Immature natural killer cell (primary cell): ENCODE data around the gene TAP2. TPM values are rescaled to one million over a fixed set of nuclear protein-coding genes. Genes with fewer than 3 reads are reported as not detected.

Experiments used
- DNase-seq, 3 donors: peaks; one replicate each; pipeline ENCODE4 v3.0.0; 2022; ENCODE audit warnings: mixed read lengths in 1 of 3
- H3K27ac Mint-ChIP-seq, 6 donors: one replicate each; pipeline ENCODE4 v1.8.0; 2020; ENCODE audit warnings: mixed read lengths in 6 of 6, mild to moderate bottlenecking in 5 of 6, inconsistent platforms in 4 of 6, moderate library complexity in 3 of 6
- H3K27me3 Mint-ChIP-seq, 3 donors: one replicate each; pipeline ENCODE4 v1.8.0; 2020 to 2021; ENCODE audit warnings: low read depth in 3 of 3, mild to moderate bottlenecking in 3 of 3, mixed read lengths in 3 of 3, moderate library complexity in 3 of 3, inconsistent platforms in 1 of 3
- H3K36me3 Mint-ChIP-seq, 3 donors: one replicate each; pipeline ENCODE4 v1.8.0; 2020; ENCODE audit warnings: mixed read lengths in 3 of 3, inconsistent platforms in 2 of 3, mild to moderate bottlenecking in 2 of 3
- H3K4me1 Mint-ChIP-seq, 2 donors: one replicate each; pipeline ENCODE4 v1.8.0; 2020; ENCODE audit warnings: inconsistent platforms in 2 of 2, mild to moderate bottlenecking in 2 of 2, mixed read lengths in 2 of 2, moderate library complexity in 1 of 2
- H3K4me3 Mint-ChIP-seq, 5 donors: one replicate each; pipeline ENCODE4 v1.8.0; 2020; ENCODE audit warnings: mild to moderate bottlenecking in 5 of 5, mixed read lengths in 5 of 5, inconsistent platforms in 3 of 5, moderate library complexity in 3 of 5
- H3K9me3 Mint-ChIP-seq, 6 donors: one replicate each; pipeline ENCODE4 v1.8.0; 2020; ENCODE audit warnings: mild to moderate bottlenecking in 6 of 6, mixed read lengths in 6 of 6, inconsistent platforms in 4 of 6, moderate library complexity in 3 of 6
- polyA plus RNA-seq, 3 donors: library from polyadenylated mRNA; unstranded; fragments of 300-500 nt; fragmentation: Illumina TruSeq; gene quantifications; one replicate each; pipeline ENCODE4 v1.2.3, GENCODE V29; 2021

Gene TAP2
- polyA plus RNA-seq, 3 donors from 2014 or later = 16.9 to 67.6 (median 30.4) TPM

DNA sequence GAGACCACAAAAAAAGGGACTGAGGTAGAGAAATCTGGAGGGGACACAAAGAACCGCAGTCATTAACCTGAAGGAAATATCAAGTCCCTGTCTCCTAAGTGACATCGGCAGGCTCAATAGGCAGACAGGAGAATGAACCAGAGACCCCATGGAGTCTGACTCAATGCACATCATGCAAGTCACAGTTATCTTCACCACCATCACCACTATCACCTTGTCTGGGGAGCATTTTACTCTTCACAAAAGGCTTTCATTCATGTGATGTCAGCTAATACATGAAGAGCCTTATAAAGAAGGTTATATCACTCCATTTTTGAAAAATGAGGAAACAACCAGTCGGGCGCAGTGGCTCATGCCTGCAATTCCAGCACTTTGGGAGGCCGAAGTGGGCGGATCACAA lies 10.6 kb upstream of the TAP2 start:
- Mint-ChIP-seq H3K4me3 (peak overlapping the region in 2 of 5 donors; percentile 22 to 44), H3K36me3 (peaks cover 44 to 76% (median 64%) of the 10 kb centered on the region in 3 donors), H3K9me3 (no peaks in the 10 kb centered on the region), H3K4me1 (peaks cover 80 to 82% of the 10 kb centered on the region in 2 donors), H3K27ac (peak overlapping the region; percentile 36 to 100 (median 92)), H3K27me3 (peaks cover 11 to 25% (median 21%) of the 10 kb centered on the region in 3 donors)
- DNase-seq = no peak

DNA sequence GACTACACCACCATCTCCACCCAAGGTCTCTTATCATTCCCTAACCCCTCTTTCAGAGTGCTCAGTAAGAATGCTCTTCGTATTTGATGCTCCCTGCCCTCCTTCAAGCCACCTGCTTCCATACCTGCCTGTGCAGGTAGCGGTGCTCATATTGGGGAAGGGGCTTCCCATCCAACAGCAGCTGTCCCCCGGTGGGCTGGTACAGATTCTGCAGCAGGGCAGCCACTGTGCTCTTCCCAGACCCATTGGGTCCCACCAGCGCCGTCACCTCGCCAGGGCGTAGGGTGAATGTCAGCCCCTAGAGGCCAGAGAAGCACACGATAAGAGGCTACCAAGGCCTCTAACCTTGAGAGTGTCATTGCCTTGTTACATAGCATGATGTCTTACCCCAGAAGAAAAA lies 9.3 kb upstream of the TAP2 start:
- H3K4me3 Mint-ChIP-seq = peak overlapping the region; percentile 16 to 96 (median 31)
- peaks cover 44 to 81% (median 63%) of the 10 kb centered on the region in 3 donors for H3K36me3 Mint-ChIP-seq
- no peak for DNase-seq
- no peaks in the 10 kb centered on the region for H3K9me3 Mint-ChIP-seq
- peak overlapping the region; percentile 40 to 100 (median 100) for H3K27ac Mint-ChIP-seq
- peaks cover 85 to 93% of the 10 kb centered on the region in 2 donors for H3K4me1 Mint-ChIP-seq
- peaks cover 12 to 29% (median 19%) of the 10 kb centered on the region in 3 donors for H3K27me3 Mint-ChIP-seq

DNA sequence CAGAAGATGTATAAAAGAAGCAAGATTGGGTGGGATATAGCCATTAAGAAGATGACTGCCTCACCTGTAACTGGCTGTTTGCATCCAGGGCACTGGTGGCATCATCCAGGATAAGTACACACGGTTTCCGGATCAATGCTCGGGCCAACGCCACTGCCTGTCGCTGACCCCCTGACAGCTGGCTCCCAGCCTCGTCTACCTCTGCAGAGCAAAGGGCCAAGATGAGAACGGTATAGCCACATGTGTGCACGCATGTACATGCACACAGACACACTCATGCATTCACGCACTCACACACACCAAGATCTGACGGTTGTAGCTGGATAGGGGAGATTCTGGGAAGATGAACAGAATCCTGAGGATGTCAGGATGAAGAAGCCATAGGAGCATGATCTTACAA lies 8.5 kb upstream of the TAP2 start:
- Mint-ChIP-seq H3K9me3 (no peaks in the 10 kb centered on the region), H3K4me1 (peaks cover 85 to 93% of the 10 kb centered on the region in 2 donors), H3K27ac (peak overlapping the region; percentile 40 to 100 (median 100)), H3K4me3 (peak overlapping the region; percentile 40 to 100 (median 41)), H3K36me3 (peaks cover 48 to 83% (median 68%) of the 10 kb centered on the region in 3 donors), H3K27me3 (peaks cover 12 to 23% (median 17%) of the 10 kb centered on the region in 3 donors)
- DNase-seq = no peak

DNA sequence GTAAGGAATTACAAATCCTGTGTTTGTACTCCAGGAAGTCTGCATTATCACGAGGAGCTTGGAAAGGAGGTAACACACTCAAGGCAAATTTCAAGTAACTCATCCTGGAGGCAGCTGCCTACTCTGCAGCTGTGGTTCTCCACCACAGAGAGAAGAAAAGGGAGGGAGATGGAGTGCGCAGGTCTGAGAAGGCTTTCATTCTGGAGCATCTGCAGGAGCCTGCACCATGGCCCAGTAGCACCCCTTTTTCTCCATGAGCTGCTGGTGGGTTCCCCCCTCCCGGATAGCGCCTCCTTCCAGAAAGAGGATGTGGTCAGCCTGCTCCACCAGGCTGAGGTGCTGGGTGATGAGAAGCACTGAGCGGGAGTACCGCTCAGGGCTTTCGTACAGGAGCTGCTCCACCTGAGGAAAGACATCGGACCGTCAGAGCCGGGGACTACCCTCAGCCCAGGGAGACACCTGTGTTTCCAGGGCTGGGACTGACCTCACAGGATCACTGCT lies 6.9 kb upstream of the TAP2 start:
- peak; percentile 45 to 48 (median 45) for DNase-seq
- H3K36me3 Mint-ChIP-seq = peaks cover 46 to 84% (median 67%) of the 10 kb centered on the region in 3 donors
- peaks cover 83 to 93% of the 10 kb centered on the region in 2 donors for H3K4me1 Mint-ChIP-seq
- H3K27me3 Mint-ChIP-seq = peaks cover 12 to 23% (median 17%) of the 10 kb centered on the region in 3 donors
- H3K27ac Mint-ChIP-seq = peak overlapping the region; percentile 99 to 100 (median 100)
- peak overlapping the region; percentile 93 to 100 (median 96) for H3K4me3 Mint-ChIP-seq
- H3K9me3 Mint-ChIP-seq = no peaks in the 10 kb centered on the region

DNA sequence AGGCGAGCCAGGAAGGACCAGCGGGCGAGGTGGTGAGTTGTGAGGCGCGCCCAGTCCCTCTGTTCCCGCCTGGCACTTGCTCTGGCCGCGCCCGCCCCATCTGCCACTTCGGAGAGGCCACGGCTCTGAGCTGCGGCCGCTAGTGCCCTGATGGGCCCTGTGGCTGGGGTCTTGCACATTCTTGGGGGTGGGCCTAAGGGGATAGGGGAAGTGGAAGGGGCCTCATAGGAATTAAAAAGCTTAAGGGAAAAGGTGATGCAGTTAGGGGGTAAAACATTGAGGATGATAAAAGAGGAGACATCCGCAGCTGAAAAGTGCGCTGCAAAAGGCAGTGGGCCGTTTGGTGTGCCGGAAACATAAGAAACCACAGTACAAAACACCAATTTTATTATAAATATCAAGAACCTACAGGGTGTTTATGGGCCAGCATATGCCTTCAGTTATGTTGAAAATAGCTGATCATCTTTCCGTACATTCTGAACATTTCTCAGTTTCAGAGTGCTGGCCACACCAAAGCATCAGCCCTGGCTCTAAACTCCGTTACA lies 6.4 kb upstream of the TAP2 start:
- Mint-ChIP-seq H3K27ac (peak overlapping the region; percentile 99 to 100 (median 100)), H3K36me3 (peaks cover 45 to 84% (median 67%) of the 10 kb centered on the region in 3 donors), H3K4me3 (peak overlapping the region; percentile 93 to 100 (median 96)), H3K4me1 (peaks cover 83 to 93% of the 10 kb centered on the region in 2 donors), H3K9me3 (no peaks in the 10 kb centered on the region), H3K27me3 (peaks cover 12 to 21% (median 18%) of the 10 kb centered on the region in 3 donors)
- DNase-seq = no peak

DNA sequence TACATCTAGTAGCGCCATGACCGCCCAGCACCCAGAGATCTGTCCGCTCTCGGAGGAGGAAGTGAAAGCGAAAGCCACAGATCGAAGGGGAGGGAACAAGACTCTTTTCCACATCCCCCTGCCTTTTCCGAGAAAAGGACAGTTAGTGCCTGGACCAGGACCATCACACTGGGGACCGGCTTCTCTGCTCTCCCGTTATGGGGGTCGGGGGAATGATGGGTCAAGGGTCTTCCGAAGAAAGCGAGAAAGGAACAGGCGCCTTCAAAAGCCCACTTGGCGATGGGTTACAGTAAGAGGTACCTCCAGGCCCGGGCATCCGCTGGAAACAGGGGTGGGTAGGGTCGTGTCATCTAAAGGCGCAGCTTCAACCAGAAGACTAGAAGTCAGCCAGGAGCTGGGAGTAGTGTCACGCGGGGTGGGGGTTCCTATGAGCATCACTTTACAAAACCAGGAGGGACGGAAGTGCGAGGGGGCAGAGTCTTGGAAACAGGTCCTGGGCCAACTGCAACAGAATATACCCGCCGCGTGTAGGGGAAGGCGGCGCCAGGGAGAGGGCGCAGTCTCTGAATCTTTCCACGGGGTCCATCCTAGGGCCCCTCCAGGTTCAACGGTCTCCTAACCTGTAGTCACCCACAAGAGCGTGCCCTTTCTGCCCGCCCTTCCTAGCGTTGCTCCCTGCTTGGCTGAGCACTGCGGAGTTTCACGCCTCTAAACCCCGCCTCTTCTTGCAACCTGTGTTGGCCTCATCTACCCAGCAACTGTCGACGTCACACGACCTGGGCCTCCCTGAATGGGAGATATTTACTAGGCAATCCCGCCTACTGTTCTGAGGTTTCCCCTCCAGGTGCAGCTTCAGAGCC lies 5.7 kb upstream of the TAP2 start, which contains the start of gene PSMB8:
Gene PSMB8, minus strand, starts transcription at position 69 of the 860 bp plus-strand sequence. Its CDS starts 51 bp downstream, at position 18.
- Mint-ChIP-seq H3K27ac (peak within 1 kb of the TSS; percentile 99 to 100 (median 100)), H3K36me3 (peaks cover 44 to 80% (median 64%) of the 10 kb centered on the region in 3 donors), H3K27me3 (peaks cover 12 to 21% (median 21%) of the 10 kb centered on the region in 3 donors), H3K4me1 (peaks cover 85 to 95% of the 10 kb centered on the region in 2 donors), H3K9me3 (no peaks in the 10 kb centered on the region), H3K4me3 (peak within 1 kb of the TSS; percentile 93 to 100 (median 96))
- DNase-seq = peak; percentile 97

DNA sequence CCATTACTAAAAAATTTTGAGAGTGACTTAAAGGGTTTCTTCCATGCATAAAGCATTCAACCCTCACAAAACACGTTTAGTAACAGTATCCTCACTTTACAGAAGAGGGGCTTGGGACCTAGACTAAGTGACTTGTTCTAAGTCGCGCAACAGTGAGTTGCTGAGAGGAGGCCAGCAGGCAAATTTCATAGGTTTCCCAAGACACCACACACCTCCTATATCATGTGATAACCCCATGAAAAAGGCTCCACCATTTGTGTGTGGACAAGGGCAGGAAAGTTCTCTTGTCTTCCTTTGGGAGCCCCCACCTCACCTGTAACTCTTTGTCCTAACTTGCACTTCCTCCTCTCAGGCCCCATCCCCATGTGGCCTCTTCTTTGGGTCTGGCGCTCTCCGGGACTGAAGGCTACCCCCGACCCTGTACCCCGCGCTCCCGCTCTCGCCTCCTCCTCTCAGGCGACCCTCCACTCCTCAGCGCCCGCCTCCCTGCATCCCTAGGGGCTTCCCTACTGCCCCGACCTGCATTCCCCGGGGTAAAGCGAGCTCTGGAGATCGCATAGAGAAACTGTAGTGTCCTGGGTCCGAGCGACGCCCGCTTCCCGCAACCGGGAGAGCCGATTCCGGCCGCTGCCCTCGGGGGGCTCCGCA lies 4.9 kb upstream of the TAP2 start:
- Mint-ChIP-seq H3K36me3 (peaks cover 37 to 72% (median 57%) of the 10 kb centered on the region in 3 donors), H3K4me1 (peaks cover 84 to 94% of the 10 kb centered on the region in 2 donors), H3K27ac (peak overlapping the region; percentile 99 to 100 (median 100)), H3K4me3 (peak overlapping the region; percentile 93 to 100 (median 96)), H3K27me3 (peaks cover 14 to 23% (median 21%) of the 10 kb centered on the region in 3 donors), H3K9me3 (no peaks in the 10 kb centered on the region)
- DNase-seq = peak in 1 of 3 donors; percentile 10

DNA sequence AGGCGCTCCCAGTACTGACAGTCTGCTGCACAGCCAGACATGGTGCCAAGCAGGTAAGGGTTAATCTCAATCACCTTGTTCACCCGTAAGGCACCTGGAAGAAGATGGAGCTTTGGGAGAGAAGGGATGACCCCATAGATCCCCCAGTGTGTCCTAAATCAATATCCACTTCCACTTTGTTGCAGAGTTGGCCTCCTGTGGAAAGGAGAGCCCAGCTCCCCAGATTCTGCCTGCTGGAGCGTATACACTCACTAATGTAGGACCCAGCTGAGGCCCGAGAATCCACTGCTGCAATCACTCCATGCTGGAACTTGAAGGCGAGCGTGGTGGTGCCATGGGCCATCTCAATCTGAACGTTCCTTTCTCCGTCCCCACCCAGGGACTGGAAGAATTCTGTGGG lies 4.2 kb upstream of the TAP2 start:
- Mint-ChIP-seq H3K27ac (peak overlapping the region; percentile 99 to 100 (median 100)), H3K4me3 (peak overlapping the region; percentile 93 to 100 (median 96)), H3K9me3 (no peaks in the 10 kb centered on the region), H3K4me1 (peaks cover 82 to 90% of the 10 kb centered on the region in 2 donors), H3K27me3 (peaks cover 14 to 24% (median 21%) of the 10 kb centered on the region in 3 donors), H3K36me3 (peaks cover 29 to 64% (median 50%) of the 10 kb centered on the region in 3 donors)
- DNase-seq = no peak

DNA sequence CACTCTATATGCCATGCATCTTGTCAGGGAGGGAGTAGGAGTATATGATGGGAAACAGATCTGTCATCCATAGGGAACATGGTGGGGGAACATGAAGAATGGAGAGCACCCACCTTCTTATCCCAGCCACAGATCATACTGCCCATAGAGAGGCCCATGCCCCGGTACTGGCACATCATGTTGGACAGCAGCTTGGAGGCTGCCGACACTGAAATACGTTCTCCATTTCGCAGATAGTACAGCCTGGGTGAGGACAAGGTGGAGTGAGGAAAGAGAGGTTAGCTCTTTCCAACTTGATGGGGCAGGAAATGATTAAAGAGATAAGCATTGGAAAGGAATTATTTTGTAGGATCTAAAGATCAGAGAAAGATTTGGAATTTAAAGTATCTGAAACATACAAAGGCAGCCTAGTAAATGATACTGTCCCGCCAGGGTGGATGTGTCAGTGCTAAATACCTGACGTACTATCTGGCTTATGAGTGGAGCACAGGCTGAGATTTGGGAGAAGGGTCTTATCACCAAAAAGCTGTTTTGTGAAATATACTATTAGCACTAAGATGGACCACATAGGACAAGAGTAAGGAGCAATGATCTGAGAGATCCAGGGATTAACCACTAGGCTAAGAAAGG lies 3.6 kb upstream of the TAP2 start:
- peaks cover 24 to 61% (median 45%) of the 10 kb centered on the region in 3 donors for H3K36me3 Mint-ChIP-seq
- no peak for DNase-seq
- H3K27me3 Mint-ChIP-seq = peaks cover 14 to 25% (median 21%) of the 10 kb centered on the region in 3 donors
- H3K27ac Mint-ChIP-seq = peak overlapping the region; percentile 87 to 100 (median 100)
- H3K9me3 Mint-ChIP-seq = no peaks in the 10 kb centered on the region
- H3K4me1 Mint-ChIP-seq = peaks cover 82 to 90% of the 10 kb centered on the region in 2 donors
- peak overlapping the region; percentile 93 to 100 (median 96) for H3K4me3 Mint-ChIP-seq

DNA sequence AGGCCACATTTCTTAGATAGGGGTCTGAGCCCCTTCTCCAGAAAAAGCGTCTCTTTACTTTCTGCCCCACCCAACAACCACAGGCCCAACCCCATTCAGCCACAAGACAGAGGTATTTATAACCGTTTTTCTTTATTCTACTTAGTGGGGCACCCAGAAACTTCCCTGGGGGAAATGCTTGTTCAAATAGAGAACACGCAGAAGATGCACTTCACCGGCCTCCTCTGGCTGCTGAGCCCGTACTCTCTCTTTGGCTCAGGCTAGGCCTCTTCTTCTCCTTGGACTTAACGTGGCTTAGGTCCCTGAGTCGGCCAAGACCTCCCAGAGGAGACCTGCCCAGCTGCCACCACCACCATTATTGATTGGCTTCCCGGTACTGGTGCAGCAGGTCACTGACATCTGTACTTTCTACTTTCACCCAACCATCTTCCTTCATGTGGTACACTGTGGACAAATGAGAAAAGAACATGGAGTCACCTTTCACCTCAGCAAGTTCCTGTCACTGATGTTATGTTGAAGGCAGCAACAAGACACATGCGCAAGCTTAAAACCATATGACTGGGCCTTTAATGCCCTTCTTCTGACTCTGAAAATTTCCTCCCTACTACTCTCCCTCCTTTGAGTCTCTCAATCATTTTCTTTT lies 2.2 kb upstream of the TAP2 start:
- Mint-ChIP-seq H3K27ac (peak overlapping the region; percentile 93 to 100 (median 99)), H3K4me1 (peaks cover 81 to 90% of the 10 kb centered on the region in 2 donors), H3K9me3 (no peaks in the 10 kb centered on the region), H3K36me3 (peaks cover 26 to 56% (median 47%) of the 10 kb centered on the region in 3 donors), H3K4me3 (peak overlapping the region; percentile 16 to 96 (median 30)), H3K27me3 (peaks cover 14 to 25% (median 21%) of the 10 kb centered on the region in 3 donors)
- no peak for DNase-seq

DNA sequence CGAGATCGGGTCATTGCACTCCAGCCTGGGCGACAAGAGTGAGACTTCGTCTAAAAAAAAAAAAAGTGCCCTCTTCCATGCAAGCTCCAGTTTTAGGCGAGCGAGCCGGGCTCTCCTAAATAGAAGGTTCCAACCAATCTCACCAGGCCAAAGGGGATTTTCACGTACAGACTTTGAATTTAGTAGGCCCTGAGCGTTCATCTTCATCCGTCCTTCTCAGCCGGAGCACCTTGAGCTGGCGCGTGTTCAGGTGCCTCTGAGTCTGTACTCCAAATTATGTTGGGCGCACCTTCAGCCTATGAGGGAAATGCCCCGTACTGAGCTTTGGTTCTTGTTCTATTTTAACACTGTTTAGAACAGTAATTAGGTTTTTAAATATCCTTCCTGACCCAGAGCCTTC lies 817 bp upstream of the TAP2 start:
- Mint-ChIP-seq H3K4me1 (peaks cover 77 to 92% of the 10 kb centered on the region in 2 donors), H3K9me3 (no peaks in the 10 kb centered on the region), H3K4me3 (no peak overlapping the region), H3K36me3 (peaks cover 22 to 53% (median 44%) of the 10 kb centered on the region in 3 donors), H3K27ac (peak overlapping the region; percentile 84 to 100 (median 94)), H3K27me3 (peaks cover 10 to 19% (median 15%) of the 10 kb centered on the region in 3 donors)
- DNase-seq = no peak

DNA sequence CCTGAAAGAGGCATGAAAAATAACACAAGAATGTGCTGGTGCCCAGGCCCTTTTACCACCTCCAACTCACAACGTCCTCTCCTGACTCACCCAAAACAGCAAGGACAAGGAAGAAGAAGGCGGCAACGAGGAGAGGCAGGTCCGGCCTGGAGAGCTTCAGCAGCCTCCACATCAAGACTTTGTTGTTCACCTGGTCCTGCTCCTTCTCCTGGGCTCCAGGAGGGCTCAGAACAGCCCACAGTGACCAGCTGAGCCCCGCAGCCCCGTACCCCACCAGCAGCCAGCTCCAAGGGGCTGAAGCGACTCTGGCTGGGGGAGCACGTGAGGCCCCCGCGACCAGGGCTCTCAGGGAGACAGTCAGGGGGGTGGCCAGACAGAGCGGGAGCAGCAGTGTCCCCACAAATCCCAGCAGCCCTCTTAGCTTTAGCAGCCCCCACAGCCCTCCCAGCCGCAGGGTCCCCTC lies 857 bp downstream of the TAP2 start:
- peaks cover 76 to 95% of the 10 kb centered on the region in 2 donors for H3K4me1 Mint-ChIP-seq
- H3K36me3 Mint-ChIP-seq = peaks cover 25 to 64% (median 60%) of the 10 kb centered on the region in 3 donors
- H3K4me3 Mint-ChIP-seq = peak overlapping the region; percentile 78 to 92 (median 92)
- H3K9me3 Mint-ChIP-seq = no peaks in the 10 kb centered on the region
- DNase-seq = no peak
- peak overlapping the region; percentile 84 to 100 (median 94) for H3K27ac Mint-ChIP-seq
- peaks cover 3 to 13% (median 4%) of the 10 kb centered on the region in 3 donors for H3K27me3 Mint-ChIP-seq
